Stimulated activated CD8-positive, alpha-beta memory T cell treated with anti-CD3 and anti-CD28 coated beads, Interleukin-12 subunit alpha, Interleukin-12 subunit beta, amount 100 ng/mL, for 24 hours (primary cell): ENCODE data around the gene TFRC.
"Not testable (repeated sequence)": the region's sequence is repeated elsewhere in the genome, so short reads cannot be mapped to it uniquely, and the experiment has no call there.

Experiments used
- DNase-seq: peaks from one replicate; pipeline ENCODE4 v3.0.0-alpha.2; 2020; ENCODE audit errors: extremely low read depth

The TFRC gene

GRCh38 chr3:196004359-196005052 lies 77.4 kb downstream of the TFRC start:
- not testable (repeated sequence) for DNase-seq

- no peak for DNase-seq
Observed at GRCh38 chr3:196003611-196004010, 78.3 kb downstream of the TFRC start.

DNA sequence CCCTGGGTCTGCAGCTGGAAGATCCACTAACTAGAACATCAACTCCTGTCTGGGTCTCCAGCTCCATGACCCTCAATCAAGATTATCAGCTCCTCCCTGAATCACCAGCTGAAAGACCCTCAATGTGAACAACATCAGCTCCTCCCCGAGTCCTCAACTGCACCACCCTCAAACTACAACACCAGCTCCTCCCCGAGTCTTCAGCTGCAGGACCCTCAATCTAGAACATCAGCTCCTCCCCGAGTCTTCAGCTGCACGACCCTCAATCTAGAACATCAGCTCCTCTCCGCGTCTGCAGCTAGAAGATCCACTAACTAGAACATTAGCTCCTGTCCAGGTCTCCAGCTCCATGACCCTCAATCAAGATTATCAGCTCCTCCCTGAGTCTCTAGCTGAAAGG lies 79.2 kb downstream of the TFRC start:
- not testable (repeated sequence) for DNase-seq

GRCh38 chr3:196001240-196001639 lies 80.7 kb downstream of the TFRC start:
- not testable (repeated sequence) for DNase-seq

GRCh38 chr3:196000360-196000950 lies 81.4 kb downstream of the TFRC start:
- DNase-seq = not testable (repeated sequence)

DNA sequence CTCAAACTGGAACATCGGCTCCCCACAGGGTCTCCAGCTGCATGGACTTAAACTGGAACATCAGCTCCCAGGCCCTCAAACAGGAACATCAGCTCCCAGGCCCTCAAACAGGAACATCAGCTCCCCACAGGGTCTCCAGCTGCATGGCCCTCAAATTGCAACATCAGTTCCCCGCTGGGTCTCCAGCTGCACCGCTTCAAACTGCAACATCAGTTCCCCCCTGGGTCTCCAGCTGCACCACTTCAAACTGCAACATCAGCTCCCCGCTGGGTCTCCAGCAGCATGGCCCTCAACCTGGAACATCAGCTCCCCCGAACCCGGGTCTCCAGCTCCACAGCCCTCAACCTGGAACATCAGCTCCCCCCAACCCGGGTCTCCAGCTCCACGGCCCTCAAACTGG lies 82.0 kb downstream of the TFRC start:
- DNase-seq = no peak
